ENCODE measurements around the gene CNTD1.
"Not testable (repeated sequence)": the region's sequence is repeated elsewhere in the genome, so short reads cannot be mapped to it uniquely, and the experiment has no call there.

The CNTD1 gene, protein sequence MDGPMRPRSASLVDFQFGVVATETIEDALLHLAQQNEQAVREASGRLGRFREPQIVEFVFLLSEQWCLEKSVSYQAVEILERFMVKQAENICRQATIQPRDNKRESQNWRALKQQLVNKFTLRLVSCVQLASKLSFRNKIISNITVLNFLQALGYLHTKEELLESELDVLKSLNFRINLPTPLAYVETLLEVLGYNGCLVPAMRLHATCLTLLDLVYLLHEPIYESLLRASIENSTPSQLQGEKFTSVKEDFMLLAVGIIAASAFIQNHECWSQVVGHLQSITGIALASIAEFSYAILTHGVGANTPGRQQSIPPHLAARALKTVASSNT

DNA sequence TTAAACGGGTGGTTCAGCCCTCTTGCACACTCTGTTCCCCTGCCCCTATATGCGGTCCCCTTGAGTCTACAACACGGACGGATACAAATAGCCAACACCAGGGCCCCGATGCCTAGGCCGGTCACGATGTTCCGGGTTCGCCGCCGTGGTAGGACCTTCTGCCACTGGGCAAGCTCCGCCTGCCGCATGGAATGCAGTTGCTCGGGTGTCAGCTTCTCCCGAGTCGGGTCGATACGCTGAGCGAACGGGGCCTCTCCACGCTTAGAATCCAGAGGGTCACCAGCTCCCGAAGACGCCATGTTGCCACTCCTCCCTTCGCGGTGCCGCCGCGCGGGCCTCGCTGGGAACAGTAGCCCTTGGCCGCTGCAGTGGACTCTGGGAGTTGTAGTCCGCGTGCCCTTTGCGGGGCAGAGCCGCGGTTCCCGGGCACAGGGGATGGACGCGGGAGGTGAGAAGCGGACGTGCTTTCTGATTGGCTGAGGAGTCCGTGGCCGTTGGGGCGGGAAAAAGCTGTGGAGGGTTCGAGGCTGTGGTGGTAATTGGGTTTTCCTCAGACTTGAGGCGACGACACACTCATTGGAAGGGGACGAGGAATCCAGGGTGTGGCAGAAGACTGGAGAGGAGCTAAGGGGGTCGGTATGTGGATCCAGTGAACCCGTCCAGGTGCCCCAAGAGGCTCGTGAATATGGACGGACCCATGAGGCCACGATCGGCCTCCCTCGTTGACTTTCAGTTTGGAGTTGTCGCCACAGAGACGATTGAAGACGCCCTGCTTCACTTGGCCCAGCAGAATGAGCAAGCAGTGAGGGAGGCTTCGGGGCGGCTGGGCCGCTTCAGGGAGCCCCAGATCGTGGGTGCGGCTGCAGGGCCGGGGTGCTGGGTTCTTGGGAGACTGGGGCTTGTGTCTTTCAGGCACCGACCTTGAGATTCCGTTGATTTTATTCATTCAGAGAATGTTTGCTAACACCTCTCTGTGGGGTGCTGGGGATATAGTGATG lies at the start of gene CNTD1, which contains the start of gene COA3:
TSS of gene CNTD1 (plus strand) at position 479 of the 998 bp plus-strand sequence. CDS start at position 686, 207 bp downstream.
TSS of gene COA3 (minus strand) at position 322 of the 998 bp plus-strand sequence. CDS start at position 299, 23 bp downstream.
- peak; percentile 77 for DNase-seq (ENCODE audit: low read depth)

DNA sequence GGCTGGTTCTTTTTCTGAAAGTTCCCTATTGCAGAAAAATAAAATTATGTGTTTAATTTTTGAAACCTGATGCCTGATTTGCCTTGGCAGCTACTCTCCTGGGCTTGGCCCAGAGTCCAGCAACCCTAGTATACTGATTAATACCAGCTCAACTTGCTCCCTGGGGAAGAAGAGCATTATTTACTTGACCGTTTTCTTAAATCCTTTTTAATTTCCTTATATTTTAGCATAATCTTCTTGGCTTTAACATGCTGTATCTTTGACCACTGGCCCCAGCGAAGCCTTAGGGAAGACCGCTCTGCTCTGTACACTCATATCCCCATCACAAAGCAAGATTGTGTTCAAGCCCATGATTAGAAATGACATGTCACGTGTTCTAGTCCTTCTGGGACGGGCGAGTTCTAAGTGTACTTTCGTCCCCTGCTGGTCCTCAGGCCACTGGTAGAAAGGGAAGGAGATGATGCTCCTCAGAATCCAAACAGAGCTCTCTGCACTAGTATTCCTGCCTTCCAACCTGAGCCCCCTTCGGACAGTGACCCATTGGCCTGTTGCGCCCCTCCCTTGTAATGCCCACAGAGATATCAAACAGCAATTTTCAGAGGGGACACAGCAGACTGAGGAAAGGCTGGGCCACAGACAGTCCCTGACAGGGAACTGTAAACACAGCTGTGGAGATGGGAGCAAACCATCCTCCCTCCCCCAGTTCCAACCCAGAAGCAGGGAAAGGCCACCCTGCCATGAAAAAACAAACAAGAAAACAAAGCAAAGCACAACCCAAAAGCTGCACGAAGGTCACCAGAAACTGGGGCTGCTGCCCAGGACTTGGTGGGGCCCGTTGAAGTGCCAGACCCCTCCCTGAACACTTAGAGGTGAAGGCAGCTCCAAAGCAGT lies 49.5 kb upstream of the CNTD1 start:
- DNase-seq (ENCODE audit: low read depth), result peak; percentile 84

DNA sequence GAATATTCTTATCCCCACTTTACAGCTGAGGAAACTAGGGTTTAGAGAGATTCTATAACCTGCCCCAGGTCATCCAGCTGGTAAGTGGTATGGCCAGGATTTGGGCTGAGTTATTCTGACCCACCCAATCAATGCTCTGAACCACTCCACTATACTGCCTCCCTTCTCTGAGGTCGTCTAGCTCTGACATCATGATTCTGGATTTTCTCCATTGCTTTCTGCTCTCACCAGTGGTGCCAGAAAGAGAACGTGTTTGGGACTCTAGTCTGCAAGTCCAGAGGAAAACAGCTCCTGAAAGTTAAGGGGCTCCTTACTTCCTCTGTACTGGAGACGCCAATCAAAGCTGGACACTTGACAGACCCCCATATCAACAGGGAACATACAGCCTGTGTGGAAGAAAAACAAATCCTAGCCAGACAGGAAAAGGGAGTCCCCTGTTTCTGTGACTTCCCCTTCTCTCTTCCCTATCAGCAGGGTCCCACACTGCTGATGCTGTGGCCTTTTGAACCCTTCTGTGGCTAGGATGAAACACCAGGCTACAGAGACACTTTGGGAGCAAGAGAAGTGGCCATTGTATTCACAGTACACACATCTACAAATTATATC lies 47.8 kb upstream of the CNTD1 start:
- DNase-seq (ENCODE audit: low read depth), result no peak

DNA sequence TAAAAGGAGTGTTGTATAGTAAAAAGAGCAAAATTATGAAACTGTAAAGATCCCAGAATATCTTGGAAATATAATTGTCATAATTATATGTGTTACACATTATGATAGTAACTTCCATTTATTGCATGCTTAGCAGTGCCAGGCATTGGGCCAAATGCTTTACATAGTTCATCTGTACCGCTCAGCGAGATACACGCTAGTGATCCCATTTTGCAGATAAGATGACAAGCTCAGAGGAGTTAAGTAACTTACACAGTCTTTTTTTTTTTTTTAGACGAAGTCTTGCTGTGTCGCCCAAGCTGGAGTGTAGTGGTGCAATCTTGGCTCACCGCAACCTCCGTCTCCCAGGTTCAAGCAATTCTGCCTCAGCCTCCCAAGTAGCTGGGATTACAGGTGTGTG lies 47.0 kb upstream of the CNTD1 start:
- no peak for DNase-seq (ENCODE audit: low read depth)

DNA sequence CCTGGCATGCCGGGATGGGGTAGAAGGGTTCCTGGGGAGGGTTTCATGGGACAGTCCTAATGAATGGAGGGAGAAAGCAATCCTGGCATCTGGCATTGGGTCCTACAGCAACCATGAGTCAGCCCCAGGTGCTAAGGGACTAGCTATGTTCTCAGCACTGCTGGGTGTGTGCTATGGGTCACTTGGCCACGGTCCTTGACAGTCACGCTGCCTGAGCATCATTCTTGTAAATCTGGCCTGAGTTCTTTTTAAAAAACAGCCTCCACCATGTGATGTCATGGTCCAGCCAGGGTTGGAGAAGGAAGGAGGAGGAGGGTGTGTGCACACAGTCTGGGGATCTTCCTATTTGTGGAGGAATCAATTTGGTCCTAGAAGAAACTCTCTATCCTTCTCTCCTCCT lies 43.9 kb upstream of the CNTD1 start:
- peak; percentile 66 for DNase-seq (ENCODE audit: low read depth)

DNA sequence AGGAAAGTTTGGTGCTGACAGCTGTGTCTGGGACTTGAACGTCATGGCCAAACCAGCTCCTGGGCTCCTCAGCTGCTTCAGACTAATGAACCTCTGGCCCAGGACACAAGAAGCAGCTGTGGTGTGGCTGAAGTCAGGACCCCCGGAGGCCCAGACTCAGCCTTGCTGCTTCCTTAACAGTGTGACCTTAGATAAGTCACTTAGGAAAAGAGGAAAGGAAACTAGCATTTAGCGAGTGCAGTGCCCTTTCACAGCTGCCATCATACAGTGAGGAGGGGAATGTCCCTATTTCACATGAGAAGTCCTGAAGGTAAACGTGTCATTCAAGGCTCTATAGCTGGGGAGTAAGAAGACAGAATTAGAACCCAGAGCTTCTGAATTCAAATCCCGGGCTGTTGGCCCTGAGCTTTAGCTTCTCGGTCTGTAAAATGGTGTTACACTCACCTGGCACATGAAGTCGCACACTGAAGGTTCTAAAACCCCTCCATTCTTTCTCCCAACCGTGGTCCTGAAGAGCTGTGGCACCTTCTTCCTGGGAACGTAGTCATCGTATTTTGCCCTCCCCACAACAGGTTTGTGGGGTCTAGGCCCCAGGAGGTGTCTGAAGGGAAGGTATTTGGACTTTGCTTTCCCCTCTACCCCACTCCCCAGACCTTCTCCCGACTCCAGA lies 38.5 kb upstream of the CNTD1 start:
- no peak for DNase-seq (ENCODE audit: low read depth)

DNA sequence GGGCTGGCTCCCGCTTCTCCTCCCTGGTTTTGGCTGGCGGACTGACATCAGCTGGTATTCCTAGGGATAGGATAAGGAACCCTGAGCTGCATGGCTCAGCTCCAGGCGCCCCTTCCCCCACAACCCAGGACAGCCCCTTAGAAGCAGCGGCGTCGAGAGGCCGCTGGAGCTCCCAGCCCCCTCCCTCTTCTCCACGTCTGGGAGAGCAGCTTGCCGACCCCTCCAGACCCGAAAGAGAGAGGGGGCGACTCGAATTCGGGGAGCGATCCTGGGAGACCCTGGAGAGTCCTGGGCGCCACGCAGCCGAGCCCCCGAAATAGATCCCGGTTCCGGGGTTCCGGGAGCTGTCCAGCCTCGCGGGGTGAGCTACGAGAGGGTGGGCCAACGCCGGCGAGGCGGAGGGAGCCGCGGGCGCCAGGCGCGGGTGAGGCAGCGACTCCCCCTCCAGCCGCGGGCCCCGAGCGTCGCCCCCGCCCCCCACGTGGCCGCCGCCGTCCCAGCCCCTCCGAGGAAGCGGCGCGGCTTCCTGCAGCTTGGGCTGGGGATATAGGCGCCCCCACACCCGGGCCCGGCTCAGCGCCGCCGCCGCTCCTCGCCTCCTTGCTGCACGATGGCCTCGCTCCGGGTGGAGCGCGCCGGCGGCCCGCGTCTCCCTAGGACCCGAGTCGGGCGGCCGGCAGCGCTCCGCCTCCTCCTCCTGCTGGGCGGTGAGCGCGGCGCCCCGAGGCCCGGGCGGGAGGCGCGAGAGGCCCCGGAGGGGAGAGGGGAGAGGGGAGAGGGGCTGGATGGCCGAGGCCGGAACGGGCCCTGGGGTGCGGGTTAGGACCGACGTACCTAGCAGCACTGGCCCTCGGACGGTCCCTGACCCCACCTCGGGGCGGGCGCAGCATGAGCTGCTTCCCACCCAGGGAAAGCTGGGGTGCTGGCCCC lies 37.7 kb upstream of the CNTD1 start, which contains the start of gene RAMP2:
TSS of gene RAMP2 (plus strand) at position 576 of the 930 bp plus-strand sequence. CDS start at position 611, 35 bp downstream.
- no peak for DNase-seq (ENCODE audit: low read depth)

DNA sequence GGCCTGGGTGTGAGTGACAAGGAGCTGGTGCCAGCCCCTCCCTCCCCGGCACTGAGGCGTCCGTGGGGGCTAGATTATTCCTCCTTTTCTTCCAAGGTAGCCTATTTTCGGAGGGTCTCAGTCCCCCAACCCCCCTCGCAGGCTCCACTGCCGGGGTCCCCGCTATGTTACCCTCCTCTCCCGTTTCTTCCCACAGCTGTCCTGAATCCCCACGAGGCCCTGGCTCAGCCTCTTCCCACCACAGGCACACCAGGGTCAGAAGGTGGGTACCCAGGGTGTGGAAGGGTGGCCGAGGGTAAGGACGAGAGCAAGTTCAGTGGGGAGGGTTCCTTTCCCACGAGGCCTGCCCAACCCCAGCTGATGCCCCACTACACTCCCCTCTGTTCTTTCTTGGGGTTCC lies 37.0 kb upstream of the CNTD1 start:
- DNase-seq (ENCODE audit: low read depth), result no peak

DNA sequence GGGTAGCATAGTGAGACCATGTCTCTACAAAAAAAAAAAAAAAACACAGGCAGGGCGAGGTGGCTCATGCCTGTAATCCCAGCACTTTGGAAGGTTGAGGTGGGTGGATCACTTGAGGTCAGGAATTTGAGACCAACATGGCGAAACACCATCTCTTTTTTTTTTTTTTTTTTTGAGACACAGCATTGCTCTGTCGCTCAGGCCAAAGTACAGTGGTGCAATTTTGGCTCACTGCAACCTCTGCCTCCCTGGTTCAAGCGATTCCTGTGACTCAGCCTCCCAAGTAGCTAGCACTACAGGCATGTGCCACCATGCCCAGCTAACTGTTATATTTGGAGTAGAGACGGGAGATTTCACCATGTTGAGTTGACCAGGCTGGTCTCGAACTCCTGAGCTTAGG lies 32.5 kb upstream of the CNTD1 start:
- DNase-seq (ENCODE audit: low read depth), result peak; percentile 21

DNA sequence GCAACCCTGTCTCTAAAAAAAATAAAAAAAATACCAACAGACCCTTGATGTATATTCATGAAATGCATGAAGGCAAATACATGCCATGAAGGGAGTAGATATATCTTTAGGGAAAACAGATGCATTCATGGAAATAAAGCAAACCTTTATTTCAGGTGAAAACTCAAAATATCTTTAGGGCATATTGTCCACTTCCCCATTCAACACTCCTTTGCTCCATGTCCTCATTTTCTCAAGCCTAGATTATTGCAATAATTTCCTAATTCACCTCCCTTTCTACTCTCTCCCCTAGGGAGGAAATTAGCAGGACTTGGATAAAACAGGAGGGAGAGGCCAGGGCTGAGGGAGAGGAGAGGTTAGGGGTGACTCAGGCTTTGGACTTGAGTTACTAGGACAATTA lies 31.1 kb upstream of the CNTD1 start:
- DNase-seq (ENCODE audit: low read depth), result no peak

DNA sequence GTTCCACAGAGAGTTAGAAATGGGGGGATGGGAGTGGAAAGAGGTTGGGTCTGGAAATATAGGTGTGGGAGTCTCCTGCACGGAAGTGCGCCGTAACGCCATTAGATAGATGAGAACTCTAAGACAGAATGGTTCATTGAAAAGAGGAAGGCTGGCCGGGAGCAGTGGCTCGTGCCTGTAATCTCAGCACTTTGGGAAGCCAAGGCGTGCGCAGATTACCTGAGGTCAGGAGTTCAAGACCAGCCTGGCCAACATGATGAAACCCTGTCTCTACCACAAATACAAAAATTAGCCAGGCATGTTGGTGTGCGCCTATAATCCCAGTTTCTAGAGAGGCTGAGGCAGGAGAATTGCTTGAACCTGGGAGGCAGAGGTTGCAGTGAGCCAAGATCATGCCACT lies 30.7 kb upstream of the CNTD1 start:
- DNase-seq (ENCODE audit: low read depth), result not testable (repeated sequence)

DNA sequence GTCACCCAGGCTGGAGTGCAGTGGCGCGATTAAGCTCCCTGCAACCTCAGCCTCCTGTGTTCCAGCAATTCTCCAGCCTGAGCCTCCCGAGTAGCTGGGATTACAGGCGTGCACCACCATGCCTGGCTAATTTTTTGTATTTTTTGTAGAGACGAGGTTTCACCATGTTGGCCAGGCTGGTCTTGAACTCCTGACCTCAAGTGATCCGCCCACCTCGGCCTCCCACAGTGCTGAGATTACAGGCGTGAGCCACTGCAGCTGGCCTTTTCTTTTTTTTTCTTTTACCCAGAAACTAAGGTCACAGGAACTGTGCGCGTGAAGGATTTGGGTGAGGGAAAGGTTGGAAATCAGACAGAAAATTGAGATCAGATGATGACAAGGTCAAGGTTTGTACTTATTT lies 28.7 kb upstream of the CNTD1 start:
- not testable (repeated sequence) for DNase-seq (ENCODE audit: low read depth)

DNA sequence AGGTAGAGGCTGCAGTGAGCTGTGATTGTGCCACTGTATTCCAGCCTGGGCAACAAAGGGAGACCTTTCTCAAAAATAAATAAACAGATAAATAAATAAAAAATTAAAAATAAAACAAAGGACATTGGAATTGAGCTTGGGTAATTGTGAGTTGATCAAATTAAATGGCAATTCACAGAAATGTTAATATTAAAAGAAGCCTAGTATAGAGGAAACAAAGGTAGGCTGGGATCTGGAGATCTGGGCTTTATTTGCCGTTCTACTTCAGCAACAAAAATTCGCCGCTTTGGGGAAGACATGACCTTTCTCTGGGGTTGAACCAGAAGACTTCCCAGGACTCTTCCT lies 25.7 kb upstream of the CNTD1 start:
- DNase-seq (ENCODE audit: low read depth), result no peak

DNA sequence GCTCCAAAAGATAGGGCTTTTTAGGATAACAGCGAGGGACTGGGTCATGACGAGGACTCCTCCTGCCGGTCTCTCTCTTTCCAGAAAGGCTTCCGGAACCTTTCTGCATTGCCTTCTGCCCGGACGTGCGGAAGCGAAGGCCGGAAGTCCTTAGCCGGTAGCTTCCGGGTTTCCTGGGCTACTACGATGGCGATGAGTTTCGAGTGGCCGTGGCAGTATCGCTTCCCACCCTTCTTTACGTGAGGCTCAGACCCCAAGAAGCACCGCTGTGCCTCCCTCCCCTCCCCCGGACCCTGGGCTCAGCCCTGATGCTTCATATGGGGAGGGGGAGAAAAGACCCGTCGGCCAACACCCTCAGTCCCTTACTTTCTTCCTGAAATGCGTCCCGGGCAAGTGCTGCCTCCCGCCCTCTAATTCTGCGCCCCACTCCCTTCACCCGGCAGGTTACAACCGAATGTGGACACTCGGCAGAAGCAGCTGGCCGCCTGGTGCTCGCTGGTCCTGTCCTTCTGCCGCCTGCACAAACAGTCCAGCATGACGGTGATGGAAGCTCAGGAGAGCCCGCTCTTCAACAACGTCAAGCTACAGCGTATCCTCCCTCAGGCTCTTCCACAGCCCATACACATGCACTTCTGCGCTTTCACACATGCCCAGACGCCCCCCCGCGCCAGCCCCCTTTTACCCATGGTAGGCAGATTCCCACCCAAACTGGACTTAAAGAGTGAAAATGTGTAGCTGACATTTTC lies 25.2 kb upstream of the CNTD1 start, which contains the start of gene VPS25:
TSS of gene VPS25 (plus strand) at position 160 of the 746 bp plus-strand sequence. CDS start at position 187, 27 bp downstream.
- peak; percentile 85 for DNase-seq (ENCODE audit: low read depth)

DNA sequence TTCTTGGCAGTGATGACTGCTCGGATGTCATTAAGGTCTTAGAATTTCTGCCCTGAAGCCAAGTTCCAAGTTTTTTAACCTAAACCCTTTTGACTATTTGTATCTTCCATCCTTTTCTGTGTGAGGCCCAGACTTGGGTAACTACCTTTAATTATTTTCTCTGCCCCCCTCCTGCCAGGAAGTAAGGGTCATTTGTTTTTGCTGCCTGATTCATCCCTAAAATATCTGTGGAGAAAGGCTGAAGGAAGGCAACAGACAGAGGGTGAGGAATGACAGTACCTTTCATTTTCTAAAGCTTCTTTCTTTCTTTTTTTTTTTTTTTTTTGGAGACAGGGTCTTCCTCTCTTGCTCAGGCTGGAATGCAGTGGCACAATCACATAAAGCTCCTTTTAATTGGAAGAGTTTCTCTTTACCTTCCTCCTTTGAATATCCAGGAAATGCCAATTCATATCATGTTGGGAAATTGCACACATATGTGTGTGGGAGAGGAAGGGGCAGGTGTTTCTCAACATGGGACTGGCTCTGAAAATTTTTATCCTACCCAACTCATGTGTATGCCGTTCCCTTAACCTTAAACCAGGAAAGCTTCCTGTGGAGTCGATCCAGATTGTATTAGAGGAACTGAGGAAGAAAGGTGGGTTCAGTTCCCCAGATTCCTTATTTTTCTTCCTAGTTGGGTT lies 24.5 kb upstream of the CNTD1 start:
- no peak for DNase-seq (ENCODE audit: low read depth)

DNA sequence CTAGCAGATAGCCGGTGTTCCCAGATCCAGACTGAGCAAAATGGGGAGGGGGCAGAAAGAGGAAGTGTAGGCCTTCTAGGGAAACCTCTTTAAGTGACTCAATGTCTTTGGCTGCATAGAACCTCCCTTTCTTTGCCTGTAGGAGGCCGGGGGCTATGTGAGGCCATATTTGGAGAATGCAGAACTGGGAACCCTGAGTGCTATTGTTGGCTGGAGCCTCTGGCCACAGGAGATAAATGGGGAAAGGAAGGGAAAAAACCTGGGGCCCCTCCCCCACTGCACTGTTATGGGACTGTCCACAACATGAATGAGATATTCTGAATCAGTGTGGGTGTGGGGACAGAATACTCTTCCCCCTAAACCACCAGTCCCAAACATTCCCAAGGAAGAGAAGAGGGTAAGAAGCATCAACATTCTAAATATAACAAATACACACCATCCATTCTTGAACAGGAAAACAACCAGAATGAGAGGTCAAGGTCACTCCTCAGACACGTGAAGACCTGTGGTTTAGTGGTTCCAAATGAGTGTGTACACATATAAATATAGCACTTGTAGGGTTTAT lies 23.0 kb upstream of the CNTD1 start:
- no peak for DNase-seq (ENCODE audit: low read depth)

DNA sequence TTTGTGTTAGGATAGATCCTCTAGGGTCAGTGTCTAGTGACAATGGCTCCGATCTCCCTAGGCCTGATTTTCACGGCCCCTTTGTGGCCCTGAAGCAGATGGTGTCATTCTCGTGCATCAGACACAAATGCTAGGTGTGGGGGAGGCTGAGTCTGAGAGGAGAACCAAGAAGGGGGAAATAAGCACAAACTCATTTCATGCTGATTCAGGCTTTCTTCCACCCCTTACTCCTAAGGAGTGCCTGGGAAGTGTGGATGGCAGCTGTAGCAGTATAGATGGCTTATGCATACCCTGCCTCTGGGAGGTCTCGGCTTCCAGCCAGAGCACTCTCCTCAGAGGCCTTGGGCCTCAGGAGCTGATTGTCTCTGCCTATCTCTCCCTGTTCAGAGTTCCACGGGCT lies 20.1 kb upstream of the CNTD1 start:
- no peak for DNase-seq (ENCODE audit: low read depth)

Measured in fibroblast of gingiva (primary cell).